LNCaP clone FGC (cell line): ENCODE measurements around the gene CTSW.
A peak's percentile ranks its signal among the peaks of the same experiment; 100 is the strongest.
"Not testable (repeated sequence)": the region's sequence is repeated elsewhere in the genome, so short reads cannot be mapped to it uniquely, and the experiment has no call there.

Experiments
- DNase-seq: peaks from one replicate; pipeline ENCODE4 v3.0.0-alpha.2; 2011; ENCODE audit warnings: low read depth
- H3K4me3 ChIP-seq: 2 replicates; pipeline ENCODE4 v1.5.1; 2011; ENCODE audit warnings: mild to moderate bottlenecking, low read depth, low read length, control low read depth
- CTCF ChIP-seq: IDR thresholded peaks from 2 replicates; pipeline ENCODE4 v1.5.1; 2012; ENCODE audit warnings: mild to moderate bottlenecking; ENCODE audit not compliant: control insufficient read depth, insufficient read depth; ENCODE audit errors: extremely low read depth

The CTSW gene

GRCh38 chr11:65891219-65892136 lies 11.8 kb downstream of the CTSW start:
- peak overlapping the region; percentile 60 for H3K4me3 ChIP-seq
- no peak for TF ChIP-seq CTCF
- DNase-seq, result no peak

- peak overlapping the region; percentile 60; the same call in 1 of the 2 replicates for H3K4me3 ChIP-seq
- DNase-seq, result not testable (repeated sequence)
These were observed 12.5 kb downstream of the CTSW start for GRCh38 chr11:65892137-65892540.

DNA sequence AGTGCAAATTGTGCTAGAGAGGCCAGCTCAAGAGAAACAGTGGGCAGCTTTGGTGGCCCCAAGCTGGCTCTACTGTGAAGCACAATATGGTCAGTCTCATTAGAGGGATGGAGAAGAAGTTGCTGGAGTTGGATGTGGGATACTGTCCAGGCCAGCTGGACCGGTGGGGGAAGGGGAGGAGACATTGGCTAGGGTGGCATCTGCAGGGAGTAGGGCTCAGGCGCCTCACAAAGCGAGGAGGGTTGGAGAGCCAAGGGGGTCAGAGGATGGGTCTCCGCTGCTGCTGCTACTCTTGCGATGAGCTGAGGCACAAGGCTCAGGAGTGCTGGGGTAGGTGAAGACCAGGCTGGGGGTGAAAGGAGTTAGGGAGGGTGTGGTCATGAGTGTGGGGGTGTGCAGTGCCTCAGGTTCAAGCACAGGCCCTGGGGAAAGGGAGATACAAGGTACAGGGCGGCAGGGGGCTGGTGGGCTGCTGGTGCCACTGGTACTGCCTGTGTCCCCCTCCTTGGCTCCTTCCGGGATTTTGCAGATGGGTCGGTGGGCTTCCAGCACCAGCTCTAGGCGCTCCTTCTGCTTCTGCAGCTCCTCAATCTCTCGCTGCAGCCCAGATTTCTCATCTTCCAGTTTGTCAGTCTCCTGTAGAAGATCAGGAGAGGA lies 13.2 kb downstream of the CTSW start:
- no peak for DNase-seq
- no peak overlapping the region for H3K4me3 ChIP-seq
- TF ChIP-seq CTCF, result no peak

DNA sequence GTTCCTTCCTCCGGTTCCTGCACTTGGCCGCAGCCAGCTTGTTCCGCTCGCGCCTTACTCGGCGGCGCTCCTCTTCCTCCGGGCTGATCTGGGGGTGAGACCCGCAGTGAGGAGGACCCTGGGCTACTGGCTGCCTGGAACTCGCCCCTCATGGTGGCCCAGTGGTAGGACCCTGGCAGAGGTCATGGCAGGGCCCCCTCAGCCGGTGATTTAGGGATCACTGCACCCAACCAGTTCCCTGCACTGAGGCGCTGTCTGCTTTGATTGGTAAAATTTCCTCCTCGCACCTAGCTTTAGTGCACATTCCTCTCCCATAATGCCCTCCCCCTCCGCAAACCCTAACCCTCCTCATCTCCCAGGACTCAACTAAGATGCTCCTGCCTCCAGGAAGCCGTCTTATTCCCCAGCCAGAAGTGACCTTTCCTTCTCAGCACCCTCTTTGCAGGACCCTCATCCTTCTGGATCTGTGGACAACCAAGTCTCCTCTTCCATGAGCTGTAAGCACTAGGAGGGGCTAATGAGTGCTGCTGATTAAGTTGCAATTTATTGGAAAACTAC lies 14.5 kb downstream of the CTSW start:
- no peak for DNase-seq
- no peak overlapping the region for H3K4me3 ChIP-seq
- no peak for TF ChIP-seq CTCF

GRCh38 chr11:65895482-65895981 lies 15.9 kb downstream of the CTSW start:
- no peak for DNase-seq
- H3K4me3 ChIP-seq, result no peak overlapping the region
- no peak for TF ChIP-seq CTCF

GRCh38 chr11:65896034-65896999 lies 16.7 kb downstream of the CTSW start:
- no peak overlapping the region for H3K4me3 ChIP-seq
- no peak for TF ChIP-seq CTCF
- no peak for DNase-seq

DNA sequence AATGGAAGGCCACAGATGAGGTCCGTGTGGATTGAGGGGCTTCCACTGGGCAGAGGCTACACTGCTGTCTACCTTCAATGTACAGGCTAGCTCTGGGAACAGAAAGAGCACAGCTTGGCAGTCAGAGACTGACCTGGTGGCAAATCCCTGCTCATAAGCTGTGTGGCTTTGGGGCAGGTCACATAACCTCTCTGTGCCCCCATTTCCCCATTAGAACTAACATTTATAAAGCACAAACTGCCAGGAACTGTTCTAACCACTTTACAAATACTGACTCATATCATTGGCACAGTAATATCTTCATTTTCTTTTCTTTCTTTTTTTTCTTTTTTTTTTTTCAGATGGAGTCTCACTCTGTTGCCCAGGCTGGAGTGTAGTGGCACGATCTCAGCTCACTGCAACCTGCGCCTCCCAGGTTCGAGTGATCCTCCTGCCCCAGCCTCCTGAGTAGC lies 17.4 kb downstream of the CTSW start:
- no peak for DNase-seq
- no peak overlapping the region for H3K4me3 ChIP-seq
- no peak for TF ChIP-seq CTCF
